GM19193 (cell line): ENCODE results near the gene CASP1.
"Not testable (repeated sequence)": the region's sequence is repeated elsewhere in the genome, so short reads cannot be mapped to it uniquely, and the experiment has no call there.

Experiments used
- POLR2A ChIP-seq: IDR thresholded peaks from 4 replicates; pipeline ENCODE4 v1.6.1; 2011; ENCODE audit not compliant: insufficient read depth, insufficient read length; ENCODE audit errors: extremely low read depth

Gene CASP1

DNA sequence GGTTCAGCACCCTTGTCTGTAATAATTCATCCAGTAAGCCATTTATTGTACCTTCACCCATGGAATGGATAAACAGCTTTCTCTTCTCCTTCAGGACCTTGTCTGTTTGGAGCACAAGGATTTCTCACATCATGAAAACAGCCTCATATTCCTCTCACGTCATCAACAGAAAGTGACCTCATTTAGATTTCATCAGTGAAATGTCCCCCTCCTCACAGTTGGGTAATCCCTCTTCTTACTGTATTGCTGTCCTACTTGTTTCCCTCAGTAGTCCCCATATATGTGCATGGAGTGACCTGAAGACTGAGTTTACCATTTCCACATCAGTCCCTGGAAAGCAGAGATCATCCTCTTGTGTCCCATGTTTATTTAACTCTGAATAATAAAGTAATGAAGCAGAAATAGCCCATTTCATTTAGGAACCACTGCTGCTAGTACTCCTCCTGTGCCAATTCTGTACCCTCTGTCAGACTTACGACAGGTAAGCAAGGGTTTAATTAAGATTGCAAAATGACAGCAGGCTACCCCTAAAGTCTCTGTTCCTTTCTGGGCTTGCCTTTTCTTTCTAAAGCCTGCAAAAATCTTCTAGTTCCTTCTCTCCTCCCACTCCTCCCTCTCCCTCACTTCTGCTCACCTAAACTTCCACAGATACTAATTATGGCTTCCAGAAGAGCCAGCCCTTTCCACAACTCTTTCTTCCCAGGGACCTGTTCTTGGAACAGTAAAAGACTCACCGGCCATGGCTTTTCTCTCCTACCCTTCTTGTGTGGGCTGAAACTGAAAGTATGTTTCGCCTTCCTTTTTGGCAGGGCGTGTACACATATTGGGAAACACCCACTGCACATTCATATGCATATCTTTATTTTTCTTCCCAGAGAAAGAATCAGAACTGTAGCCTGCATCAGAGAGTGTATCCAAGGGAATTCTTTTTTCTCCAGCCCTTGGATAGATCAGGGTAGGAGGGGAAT is 9.9 kb upstream of the CASP1 start, which contains the start of gene CARD16:
Gene CARD16 (minus strand): TSS at position 779 of the 968 bp plus-strand sequence. CDS start 38 bp downstream, at position 741.
- not testable (repeated sequence) for TF ChIP-seq POLR2A

DNA sequence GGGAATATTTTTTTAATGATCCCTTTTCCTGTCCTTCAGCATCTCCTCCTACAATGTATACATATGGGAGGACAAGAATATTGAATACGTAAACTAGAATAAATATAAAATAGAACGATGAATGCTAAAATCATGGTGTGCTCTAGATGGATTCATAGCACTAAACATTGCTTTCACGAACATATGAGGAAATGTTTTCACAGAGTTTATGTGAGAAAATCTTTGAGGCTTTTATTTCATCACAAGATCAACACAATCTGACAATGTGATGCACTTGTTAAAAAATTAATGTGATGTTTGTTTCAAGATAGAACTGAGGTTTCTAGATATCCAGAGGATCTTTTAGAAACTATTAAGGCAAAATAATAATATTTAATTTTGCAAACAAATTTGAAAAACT is 7.2 kb upstream of the CASP1 start:
- TF ChIP-seq POLR2A, result no peak

DNA sequence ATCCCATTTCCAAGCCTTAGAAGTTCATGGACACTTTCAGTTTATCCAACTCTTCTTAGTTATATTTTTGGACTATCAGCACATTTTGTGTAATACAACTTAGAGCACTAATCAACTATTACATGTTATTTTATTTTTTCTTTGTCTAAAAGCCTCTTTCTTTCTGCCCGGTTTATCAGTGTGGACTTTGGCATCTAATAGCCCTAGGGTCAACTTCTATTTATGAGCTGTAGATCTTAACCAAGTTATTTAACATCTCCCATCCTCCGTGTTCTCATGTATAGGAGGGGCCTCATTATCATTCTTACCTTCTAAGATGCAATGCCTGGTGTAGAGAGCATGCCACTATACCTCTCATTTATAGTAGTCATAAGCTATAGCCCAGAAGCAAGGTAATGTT is 5.8 kb upstream of the CASP1 start:
- no peak for TF ChIP-seq POLR2A

DNA sequence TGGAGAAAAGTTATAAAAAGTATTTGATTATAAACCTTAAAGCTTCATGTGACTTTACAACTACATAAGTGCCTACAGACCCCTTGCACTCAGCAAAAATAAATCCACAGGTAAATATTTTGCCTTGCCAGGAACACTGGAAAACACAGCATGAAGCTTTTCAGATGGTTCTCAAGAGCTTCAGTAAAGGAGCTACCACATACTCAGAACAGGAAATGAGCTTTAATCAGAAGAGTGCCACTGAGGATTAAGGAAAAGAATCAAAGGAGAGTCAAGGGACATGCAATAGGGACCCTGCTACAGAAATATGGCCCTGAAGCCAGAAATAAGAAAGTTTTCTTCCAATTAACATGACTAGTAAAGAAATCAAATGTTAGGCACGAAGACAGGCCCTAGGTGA is 1.2 kb downstream of the CASP1 start:
- no peak for TF ChIP-seq POLR2A

DNA sequence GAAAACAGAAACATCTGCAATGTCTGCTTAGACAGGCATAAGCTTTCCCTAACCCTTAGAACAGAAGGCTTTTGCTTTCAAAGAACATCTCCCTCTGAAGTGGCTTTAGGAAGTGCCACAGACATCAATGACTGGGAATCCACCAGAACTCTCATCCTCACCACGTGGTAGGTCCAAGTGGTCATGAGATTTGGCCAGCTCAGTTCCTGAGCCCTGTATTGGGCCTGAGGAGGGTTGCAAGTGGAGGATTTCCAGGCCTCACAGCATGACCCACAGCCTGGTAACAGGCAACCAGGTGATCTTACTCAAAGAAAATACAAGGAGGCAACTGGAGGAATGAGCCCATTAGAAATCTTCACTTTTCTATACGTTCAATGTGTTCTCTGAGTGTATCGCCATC is 1.6 kb downstream of the CASP1 start:
- TF ChIP-seq POLR2A, result no peak

DNA sequence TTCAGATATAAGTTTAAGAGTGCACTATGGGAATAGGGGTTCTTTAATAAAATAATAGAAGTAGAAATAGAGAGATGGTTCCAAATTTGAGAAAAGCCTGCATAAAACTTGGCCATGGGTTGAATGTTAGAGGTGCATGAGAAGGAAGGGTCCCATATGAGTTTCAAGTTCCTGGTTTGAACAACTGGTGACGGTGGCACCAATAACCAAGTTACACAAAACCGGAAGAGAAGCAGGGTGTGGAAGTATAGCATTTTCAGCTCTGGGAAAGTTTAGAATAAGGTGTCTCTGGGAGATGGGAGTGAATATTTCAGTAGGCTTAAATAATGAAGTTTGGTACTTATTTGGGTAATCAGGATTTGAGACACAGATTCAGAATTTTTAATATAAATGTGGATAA is 2.4 kb downstream of the CASP1 start:
- TF ChIP-seq POLR2A, result no peak

DNA sequence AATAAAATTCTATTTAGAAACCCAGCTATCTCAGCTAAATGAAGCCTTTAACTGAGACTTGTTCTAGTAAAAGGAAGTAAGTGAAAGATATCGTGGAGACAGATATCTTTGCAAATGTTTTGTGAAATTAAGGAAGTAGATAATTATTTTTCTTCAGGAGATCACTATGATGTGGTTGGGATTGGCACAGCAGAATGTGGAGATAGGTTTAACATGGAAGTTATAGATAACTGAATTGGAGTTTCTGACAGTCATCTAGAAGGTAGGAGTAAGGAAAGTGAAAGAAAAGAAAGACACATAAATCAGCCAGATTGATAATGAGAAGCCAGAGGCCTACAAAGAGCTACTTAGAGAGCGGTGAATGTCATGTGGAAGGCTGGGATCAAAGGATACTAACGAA is 7.3 kb downstream of the CASP1 start:
- no peak for TF ChIP-seq POLR2A

DNA sequence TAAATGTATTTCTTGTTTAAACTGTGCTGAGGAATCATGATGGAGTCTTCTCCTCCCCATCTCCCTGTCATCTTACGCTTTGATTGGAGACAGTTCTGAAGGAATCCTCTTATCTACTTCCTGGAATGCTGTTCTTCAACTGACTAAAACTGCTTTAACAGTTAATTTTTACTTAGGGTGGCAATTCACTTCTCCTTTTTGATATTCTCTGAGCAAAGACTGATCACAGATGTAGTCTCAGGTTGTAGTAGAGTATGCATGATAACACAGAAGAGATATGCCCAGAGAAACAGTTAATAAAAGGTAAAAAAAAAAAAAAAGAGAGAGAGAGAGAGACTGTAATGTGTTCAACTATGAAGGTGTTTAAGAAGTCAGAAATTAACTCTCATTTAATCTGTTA is 10.6 kb downstream of the CASP1 start:
- no peak for TF ChIP-seq POLR2A

DNA sequence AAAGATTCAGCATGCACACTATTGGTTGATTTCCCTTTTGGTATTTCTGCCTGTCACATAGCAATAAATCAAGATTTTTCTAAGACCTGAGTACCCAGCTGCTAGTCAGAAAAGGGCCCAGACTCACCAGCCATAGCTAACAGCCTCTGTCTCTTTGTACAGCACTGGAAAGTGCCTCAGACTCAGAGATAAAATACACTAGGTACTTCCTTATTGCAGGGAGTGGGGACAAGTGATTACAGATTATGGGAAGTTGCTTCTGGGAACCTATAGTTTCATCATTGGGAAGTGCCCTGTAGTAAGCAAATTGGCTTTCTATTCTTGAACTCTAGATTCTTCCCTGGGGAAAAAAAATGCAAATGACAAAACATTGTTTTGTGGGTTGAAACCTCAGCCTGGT is 11.9 kb downstream of the CASP1 start, which contains the start of gene CASP5:
Gene CASP5 (minus strand): TSS at position 166 of the 400 bp plus-strand sequence. CDS start 32 bp downstream, at position 134.
- TF ChIP-seq POLR2A, result no peak

DNA sequence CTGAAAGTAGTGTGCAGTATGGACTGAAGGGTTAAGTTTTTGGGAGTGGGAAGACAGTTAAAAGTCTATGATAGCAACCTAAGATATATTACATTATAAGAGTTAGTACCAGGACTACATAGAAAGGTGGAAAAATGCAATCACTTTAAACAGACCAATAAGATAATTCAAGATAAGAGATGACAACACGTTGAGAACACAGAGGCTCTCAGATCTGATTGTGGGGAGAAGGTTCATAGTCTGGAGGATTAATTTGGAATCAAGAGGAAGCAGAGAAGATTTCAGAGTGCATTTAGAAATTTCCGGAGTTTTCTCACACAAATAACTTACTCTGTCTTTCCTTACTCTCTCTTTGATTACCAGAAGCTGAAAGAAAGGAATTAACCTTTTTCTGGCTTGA is 12.4 kb downstream of the CASP1 start:
- TF ChIP-seq POLR2A, result no peak

DNA sequence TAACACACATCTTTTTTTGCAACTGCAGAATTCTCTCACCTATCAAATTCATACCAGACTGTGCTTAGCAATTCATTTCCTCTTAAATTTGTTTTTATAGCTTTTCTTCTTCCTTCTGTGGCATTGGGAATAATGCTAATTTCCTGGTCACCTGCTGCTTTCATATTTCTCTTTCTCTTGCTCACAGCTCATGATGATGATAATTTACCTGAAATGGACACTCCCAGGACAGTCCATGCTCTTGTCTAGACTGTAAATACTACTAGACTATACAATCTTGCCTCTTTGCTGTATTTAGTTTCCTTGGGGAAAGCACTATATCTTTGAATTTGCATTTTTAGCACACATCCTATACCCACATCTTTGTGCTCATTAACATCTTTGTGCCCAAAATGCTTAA is 27.5 kb downstream of the CASP1 start:
- no peak for TF ChIP-seq POLR2A

DNA sequence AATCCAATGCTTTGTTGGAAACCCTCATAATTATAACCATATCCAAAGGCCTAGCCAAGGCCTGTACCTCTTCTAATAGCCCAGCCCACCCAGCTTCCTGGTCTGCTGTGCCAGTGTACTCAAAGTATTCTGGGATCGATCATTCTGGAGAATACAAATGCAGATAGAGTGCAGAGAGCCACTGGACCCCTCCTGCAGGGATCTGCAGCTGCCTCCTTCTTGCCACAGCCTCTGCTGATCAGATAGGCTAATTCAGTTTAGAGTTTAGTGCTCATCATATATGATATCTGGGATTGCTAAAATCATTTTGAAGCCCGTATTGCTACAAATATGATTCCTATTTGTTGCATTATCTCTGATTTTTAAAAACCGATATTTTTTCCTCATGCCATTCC is 29.5 kb downstream of the CASP1 start:
- no peak for TF ChIP-seq POLR2A

DNA sequence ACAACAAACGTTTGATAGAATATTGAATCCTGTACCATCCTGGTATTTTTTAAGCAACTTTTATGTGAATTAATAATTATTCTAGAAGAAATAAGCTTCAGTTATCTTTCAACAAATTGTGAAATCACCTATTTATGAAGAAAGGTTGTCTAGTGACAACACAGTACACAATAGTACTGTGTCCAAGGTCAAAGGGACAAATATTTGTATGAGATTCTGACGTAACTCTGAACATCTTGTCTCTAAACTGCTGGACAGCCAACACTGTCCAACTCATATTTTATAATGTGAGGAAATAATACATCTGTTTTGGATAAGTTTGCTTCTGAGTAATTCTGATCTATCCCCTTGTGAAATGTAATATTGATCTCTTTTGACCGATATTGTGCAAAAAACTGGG is 30.9 kb downstream of the CASP1 start:
- TF ChIP-seq POLR2A, result no peak

DNA sequence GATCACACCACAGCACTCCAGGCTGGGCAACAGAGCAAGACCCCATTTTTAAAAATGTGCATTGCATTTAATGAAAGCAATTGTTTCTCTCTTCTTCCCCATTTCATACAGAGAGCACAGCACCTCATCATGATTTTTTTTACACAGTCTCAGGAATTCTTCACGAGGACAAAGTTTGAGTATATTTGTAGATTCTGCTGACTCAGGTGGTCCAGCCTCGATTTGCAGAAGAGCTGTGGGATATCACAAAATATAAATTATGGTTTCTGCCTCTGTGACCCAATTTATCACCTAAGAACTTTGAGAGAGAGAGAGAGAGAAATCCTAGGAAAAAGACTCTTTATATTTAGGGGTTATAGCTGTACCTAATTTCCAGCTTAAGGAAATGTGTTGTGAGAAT is 31.8 kb downstream of the CASP1 start:
- no peak for TF ChIP-seq POLR2A

DNA sequence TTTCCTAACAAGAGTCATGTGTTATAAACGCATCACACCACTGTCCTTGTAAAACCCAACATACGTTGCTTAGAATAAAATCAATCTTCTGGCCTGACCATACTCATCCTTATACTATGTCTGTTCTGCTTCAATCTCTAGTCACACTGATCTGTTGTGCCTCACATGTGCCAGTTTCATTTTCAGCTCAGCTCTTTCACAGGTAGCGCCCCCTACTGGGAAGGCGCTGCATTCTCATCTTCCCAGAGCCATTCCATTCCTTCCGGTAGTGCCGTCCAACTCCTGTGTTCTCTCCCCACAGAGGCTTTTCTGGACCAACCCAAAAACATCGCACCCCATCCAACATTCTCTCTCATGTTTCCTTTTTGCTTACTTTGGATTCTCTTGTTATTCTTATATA is 34.1 kb downstream of the CASP1 start:
- no peak for TF ChIP-seq POLR2A

DNA sequence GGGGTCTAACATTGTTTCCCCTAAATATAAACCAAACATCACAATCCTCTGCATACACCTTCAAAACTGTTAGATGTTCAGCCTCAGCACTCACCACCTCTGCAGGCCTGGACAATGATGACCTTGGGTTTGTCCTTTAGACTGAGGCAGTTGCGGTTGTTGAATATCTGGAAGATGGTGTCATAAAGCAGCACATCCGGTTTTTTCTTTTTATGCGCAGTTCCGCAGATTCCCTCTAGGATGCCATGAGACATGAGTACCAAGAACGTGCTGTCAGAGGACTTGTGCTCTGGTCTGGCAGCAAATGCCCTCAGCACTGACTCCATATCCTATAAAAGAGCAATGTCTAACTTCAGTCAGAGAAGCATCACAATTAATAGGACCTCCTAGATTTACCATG is 34.8 kb downstream of the CASP1 start:
- no peak for TF ChIP-seq POLR2A
